ENCODE measurements around the gene TXK.

DNA sequence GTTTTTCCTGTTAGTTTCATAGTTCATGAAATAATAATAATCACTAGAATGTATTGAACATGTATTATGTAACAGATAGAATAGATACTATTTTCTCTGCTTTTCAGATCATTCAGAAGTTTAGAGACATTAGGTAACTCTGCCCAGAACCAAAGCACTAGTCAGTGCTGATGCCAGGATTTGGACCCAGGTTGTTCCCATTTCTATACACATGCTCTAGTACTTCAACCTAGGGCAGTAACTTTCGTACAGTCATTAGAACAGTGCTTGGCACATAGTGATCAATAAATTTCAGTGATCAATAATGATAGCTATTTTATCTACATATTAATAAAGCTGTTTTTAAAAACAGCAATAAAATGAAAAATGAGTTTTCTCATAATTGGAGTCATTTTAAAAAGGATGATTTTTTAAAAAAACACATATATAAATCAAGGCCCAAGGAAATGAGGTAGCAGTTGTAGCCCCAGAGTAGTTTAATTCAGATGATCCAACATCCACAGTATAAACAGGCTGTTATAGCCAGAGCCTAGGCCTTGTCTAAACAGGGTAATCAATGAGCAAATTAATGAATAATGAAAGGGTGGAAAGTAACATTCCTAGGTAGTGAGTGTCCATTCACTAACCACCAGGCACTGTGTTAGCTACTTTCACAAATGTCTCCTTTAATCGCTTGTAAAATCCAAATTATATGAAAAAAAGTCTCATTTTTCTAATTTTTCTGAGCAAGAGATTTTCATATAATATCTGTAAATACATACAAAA lies 25.6 kb downstream of the TXK start:
- no peak for TF ChIP-seq CREM (CRISPR knock-in tag; IDR thresholded peaks at IDR 0.05)
- no peak for TF ChIP-seq FOXJ3 (CRISPR knock-in tag; IDR thresholded peaks at IDR 0.05; ENCODE audit: borderline replicate concordance)
- TF ChIP-seq, protein P1, sequence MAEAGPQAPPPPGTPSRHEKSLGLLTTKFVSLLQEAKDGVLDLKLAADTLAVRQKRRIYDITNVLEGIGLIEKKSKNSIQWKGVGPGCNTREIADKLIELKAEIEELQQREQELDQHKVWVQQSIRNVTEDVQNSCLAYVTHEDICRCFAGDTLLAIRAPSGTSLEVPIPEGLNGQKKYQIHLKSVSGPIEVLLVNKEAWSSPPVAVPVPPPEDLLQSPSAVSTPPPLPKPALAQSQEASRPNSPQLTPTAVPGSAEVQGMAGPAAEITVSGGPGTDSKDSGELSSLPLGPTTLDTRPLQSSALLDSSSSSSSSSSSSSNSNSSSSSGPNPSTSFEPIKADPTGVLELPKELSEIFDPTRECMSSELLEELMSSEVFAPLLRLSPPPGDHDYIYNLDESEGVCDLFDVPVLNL (CRISPR knock-in tag; IDR thresholded peaks at IDR 0.05; ENCODE audit: borderline replicate concordance, low read depth): no peak
- TF ChIP-seq MYBL2 (CRISPR knock-in tag; IDR thresholded peaks at IDR 0.05): no peak
- TF ChIP-seq, protein P2, sequence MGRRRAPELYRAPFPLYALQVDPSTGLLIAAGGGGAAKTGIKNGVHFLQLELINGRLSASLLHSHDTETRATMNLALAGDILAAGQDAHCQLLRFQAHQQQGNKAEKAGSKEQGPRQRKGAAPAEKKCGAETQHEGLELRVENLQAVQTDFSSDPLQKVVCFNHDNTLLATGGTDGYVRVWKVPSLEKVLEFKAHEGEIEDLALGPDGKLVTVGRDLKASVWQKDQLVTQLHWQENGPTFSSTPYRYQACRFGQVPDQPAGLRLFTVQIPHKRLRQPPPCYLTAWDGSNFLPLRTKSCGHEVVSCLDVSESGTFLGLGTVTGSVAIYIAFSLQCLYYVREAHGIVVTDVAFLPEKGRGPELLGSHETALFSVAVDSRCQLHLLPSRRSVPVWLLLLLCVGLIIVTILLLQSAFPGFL (CRISPR knock-in tag; IDR thresholded peaks at IDR 0.05; ENCODE audit: borderline replicate concordance): no peak
- TF ChIP-seq CREB1 (CRISPR knock-in tag; IDR thresholded peaks at IDR 0.05): no peak
- TF ChIP-seq, protein P3, sequence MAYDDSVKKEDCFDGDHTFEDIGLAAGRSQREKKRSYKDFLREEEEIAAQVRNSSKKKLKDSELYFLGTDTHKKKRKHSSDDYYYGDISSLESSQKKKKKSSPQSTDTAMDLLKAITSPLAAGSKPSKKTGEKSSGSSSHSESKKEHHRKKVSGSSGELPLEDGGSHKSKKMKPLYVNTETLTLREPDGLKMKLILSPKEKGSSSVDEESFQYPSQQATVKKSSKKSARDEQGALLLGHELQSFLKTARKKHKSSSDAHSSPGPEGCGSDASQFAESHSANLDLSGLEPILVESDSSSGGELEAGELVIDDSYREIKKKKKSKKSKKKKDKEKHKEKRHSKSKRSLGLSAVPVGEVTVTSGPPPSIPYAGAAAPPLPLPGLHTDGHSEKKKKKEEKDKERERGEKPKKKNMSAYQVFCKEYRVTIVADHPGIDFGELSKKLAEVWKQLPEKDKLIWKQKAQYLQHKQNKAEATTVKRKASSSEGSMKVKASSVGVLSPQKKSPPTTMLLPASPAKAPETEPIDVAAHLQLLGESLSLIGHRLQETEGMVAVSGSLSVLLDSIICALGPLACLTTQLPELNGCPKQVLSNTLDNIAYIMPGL (CRISPR knock-in tag; IDR thresholded peaks at IDR 0.05): no peak
- TF ChIP-seq FOXP1 (CRISPR knock-in tag; IDR thresholded peaks at IDR 0.05; ENCODE audit: borderline replicate concordance): no peak
- TF ChIP-seq, protein P4, sequence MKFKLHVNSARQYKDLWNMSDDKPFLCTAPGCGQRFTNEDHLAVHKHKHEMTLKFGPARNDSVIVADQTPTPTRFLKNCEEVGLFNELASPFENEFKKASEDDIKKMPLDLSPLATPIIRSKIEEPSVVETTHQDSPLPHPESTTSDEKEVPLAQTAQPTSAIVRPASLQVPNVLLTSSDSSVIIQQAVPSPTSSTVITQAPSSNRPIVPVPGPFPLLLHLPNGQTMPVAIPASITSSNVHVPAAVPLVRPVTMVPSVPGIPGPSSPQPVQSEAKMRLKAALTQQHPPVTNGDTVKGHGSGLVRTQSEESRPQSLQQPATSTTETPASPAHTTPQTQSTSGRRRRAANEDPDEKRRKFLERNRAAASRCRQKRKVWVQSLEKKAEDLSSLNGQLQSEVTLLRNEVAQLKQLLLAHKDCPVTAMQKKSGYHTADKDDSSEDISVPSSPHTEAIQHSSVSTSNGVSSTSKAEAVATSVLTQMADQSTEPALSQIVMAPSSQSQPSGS (CRISPR knock-in tag; IDR thresholded peaks at IDR 0.05; ENCODE audit: borderline replicate concordance, low read depth): no peak
- TF ChIP-seq, protein P5, sequence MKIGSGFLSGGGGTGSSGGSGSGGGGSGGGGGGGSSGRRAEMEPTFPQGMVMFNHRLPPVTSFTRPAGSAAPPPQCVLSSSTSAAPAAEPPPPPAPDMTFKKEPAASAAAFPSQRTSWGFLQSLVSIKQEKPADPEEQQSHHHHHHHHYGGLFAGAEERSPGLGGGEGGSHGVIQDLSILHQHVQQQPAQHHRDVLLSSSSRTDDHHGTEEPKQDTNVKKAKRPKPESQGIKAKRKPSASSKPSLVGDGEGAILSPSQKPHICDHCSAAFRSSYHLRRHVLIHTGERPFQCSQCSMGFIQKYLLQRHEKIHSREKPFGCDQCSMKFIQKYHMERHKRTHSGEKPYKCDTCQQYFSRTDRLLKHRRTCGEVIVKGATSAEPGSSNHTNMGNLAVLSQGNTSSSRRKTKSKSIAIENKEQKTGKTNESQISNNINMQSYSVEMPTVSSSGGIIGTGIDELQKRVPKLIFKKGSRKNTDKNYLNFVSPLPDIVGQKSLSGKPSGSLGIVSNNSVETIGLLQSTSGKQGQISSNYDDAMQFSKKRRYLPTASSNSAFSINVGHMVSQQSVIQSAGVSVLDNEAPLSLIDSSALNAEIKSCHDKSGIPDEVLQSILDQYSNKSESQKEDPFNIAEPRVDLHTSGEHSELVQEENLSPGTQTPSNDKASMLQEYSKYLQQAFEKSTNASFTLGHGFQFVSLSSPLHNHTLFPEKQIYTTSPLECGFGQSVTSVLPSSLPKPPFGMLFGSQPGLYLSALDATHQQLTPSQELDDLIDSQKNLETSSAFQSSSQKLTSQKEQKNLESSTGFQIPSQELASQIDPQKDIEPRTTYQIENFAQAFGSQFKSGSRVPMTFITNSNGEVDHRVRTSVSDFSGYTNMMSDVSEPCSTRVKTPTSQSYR (CRISPR knock-in tag; IDR thresholded peaks at IDR 0.05): no peak
